GM10266 (cell line): ENCODE data around the gene RDH16.
"Not testable (repeated sequence)": the region's sequence is repeated elsewhere in the genome, so short reads cannot be mapped to it uniquely, and the experiment has no call there.

Source experiments
- DNase-seq: peaks from one replicate; pipeline ENCODE4 v3.0.0; 2012; ENCODE audit errors: extremely low spot score
- TF ChIP-seq, protein P1 (sequence below): IDR thresholded peaks from 2 replicates; pipeline ENCODE4 v1.5.1; 2012; ENCODE audit warnings: mild to moderate bottlenecking, low read depth; ENCODE audit not compliant: control insufficient read depth, insufficient read depth; ENCODE audit errors: missing control alignments

Gene RDH16

DNA sequence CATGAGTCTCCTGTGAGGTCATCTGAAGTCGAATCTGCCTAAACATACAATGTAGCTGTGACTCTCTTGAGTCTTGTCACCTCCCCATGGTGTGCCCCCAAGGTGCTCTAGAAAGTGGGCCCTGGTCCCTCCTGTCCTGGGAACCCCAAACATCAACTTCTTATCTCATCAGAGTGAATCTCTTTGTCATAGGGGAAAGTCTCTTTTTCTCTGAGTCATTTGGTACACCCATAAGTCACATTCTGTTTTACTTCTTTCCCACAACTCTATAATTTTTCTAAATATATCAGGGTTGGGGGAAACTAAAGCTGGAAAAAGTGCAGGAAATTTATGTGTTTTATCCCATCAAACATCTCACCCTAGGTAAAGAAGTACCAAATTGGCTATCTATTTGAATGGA, 36.1 kb downstream of the RDH16 start:
- DNase-seq: no peak
- TF ChIP-seq, protein P1, sequence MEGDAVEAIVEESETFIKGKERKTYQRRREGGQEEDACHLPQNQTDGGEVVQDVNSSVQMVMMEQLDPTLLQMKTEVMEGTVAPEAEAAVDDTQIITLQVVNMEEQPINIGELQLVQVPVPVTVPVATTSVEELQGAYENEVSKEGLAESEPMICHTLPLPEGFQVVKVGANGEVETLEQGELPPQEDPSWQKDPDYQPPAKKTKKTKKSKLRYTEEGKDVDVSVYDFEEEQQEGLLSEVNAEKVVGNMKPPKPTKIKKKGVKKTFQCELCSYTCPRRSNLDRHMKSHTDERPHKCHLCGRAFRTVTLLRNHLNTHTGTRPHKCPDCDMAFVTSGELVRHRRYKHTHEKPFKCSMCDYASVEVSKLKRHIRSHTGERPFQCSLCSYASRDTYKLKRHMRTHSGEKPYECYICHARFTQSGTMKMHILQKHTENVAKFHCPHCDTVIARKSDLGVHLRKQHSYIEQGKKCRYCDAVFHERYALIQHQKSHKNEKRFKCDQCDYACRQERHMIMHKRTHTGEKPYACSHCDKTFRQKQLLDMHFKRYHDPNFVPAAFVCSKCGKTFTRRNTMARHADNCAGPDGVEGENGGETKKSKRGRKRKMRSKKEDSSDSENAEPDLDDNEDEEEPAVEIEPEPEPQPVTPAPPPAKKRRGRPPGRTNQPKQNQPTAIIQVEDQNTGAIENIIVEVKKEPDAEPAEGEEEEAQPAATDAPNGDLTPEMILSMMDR: no peak

DNA sequence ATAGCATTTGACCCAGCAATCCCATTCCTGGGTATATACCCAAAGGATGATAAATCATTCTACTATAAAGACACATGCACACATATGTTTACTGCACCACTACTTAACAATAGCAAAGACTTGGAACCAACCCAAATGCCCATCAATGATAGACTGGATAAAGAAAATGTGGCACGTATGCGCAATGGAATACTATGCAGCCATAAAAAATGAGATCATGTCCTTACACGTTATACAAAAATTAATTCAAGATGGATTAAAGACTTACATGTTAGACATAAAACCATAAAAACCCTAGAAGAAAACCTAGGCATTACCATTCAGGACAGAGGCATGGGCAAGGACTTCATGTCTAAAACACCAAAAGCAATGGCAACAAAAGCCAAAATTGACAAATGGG, 39.3 kb downstream of the RDH16 start:
- DNase-seq: not testable (repeated sequence)

DNA sequence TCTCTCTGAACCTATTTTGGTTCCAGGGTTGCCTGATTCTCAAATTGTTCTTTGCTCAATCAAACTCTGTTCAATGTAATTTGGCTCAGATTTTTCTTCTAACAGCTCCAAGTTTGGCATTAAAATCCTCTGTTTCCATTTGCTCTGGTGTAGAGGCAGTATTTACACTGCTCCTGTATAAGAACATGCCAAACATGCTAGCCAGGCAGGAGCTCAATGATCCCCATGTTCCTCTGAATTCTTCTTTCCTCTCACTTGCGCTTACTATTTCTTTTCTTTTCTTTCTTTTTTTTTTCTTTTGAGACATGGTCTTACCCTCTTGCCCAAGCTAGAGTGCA, 40.4 kb downstream of the RDH16 start:
- TF ChIP-seq, protein P1: no peak
- no peak for DNase-seq

DNA sequence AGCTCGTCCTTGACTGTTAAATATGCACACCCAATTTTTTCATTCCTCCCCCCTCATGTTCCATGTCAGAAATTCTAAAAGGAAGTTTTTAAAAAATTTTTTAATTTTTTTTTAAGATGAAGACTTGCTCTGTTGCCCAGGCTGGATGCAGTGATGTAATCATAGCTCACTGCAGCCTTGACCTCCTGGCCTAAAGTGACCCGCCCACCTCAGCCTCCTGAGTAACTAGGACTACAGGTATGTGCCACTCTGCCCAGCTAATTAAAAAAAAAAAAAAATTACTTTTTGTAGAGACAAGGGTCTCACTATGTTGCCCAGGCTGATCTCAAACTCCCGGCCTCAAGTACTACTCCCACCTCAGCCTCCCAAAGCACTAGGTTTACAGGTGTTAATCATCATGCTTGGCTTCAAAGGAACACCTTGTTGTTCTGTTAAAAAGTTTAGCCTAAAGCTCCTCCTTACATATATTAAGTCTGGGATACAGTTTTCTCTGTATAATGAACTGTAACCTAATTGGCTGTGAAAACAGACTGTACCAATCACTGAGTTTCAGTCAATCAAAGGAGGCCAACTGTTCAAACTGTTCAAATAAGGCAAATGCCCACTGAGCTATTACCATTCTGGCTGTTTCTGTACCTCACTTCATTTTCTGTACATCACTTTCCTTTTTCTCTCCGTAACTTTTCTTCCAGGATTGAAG, 41.0 kb downstream of the RDH16 start:
- DNase-seq: no peak
- TF ChIP-seq, protein P1: no peak

DNA sequence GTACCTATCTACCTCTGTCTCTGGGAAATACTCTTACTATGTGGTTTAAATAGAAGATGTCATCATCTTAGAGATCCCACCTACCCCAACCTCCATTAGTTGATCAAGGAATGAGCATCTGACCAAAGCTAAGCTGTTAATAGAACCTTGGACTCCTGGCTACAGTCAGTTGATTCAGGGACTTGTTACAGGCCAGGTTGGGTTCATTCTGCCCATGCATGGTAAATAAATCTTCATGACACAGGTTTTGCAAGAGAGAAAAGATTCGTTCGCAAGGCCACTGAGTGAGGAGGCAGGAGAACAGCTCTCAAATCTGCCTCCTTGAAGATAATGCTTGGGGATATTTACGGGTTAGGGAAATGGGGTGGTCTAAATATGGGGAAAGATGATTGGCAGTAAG, 42.7 kb downstream of the RDH16 start:
- no peak for DNase-seq
- TF ChIP-seq, protein P1: no peak

DNA sequence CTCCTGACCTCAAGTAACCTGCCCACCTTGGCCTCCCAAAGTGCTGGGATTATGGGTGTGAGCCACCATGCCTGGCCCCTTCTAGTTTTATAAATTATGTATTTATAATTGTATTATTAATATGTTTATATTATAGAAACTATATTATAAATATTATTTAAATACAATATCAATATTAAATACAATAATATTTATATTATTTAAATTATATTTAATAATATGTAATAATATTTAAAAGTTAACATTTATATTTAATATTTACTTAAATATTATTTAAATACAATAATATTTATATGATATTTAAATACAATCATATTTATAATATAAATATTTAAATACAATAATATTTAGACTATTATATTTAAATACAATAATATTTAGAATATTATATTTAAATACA, 43.2 kb downstream of the RDH16 start:
- no peak for DNase-seq
- TF ChIP-seq, protein P1: no peak

DNA sequence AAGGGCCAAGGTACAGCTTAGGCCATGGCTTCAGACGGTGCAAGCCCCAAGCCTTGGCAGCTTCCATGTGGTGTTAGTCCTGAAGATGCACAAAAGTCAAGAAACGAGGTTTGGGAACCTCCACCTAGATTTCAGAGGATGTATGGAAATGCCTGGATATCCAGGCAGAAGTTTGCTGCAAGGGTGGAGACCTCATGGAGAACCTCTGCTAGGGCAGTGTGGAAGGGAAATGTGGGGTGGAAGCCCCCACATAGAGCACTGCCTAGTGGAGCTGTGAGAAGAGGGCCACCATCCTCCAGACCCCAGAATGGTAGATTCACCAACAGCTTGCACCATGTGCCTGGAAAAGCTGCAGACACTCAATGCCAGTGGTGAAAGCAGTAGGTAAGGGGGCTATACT, 48.0 kb downstream of the RDH16 start:
- not testable (repeated sequence) for DNase-seq

DNA sequence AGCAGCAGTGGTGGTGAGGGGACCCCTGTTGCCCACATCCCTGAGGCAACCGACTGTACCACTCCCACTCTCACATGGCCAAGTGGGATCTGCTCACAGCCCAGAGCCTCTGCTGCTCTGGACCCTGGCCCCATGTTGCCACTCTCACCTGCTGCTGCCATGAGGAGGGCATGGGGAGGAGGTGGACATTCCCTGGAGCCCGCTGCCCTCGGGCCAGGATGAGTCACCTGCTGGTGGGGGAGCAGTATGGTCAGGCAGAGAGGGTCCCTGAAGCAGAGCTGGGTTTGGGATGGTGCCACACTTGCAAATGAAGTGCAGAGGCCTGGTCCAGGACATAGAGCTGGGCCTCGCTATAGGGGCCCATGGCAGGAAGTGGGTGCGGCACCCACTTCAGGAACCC, 49.3 kb downstream of the RDH16 start:
- DNase-seq: no peak
- TF ChIP-seq, protein P1: no peak
